Effector memory CD4-positive, alpha-beta T cell (primary cell): ENCODE data around the gene OR9A4.

Source experiments
- DNase-seq, 3 donors: peaks; one replicate each; pipeline ENCODE4 v3.0.0-alpha.2; 2020
- H3K27ac ChIP-seq: 2 replicates; pipeline ENCODE4 v1.7.0; 2013; ENCODE audit warnings: mild to moderate bottlenecking, low read length, moderate library complexity; ENCODE audit not compliant: insufficient read depth, poor library complexity, severe bottlenecking
- H3K27me3 ChIP-seq: replicated peaks from 2 replicates; pipeline ENCODE4 v1.7.0; 2013; ENCODE audit warnings: mild to moderate bottlenecking, low read length; ENCODE audit not compliant: insufficient read depth, control insufficient read depth, poor library complexity, severe bottlenecking
- H3K36me3 ChIP-seq: 2 replicates; pipeline ENCODE4 v1.7.0; 2013; ENCODE audit warnings: mild to moderate bottlenecking, low read length, moderate library complexity; ENCODE audit not compliant: control insufficient read depth, insufficient read depth
- H3K4me1 ChIP-seq: 2 replicates; pipeline ENCODE4 v1.7.0; 2013; ENCODE audit warnings: low read length, mild to moderate bottlenecking; ENCODE audit not compliant: control insufficient read depth, insufficient read depth, poor library complexity, severe bottlenecking
- H3K4me3 ChIP-seq: 2 replicates; pipeline ENCODE4 v1.7.0; 2013; ENCODE audit warnings: low read length, low read depth, mild to moderate bottlenecking; ENCODE audit not compliant: insufficient read depth, poor library complexity, severe bottlenecking
- H3K9me3 ChIP-seq: 2 replicates; pipeline ENCODE4 v1.7.0; 2013; ENCODE audit warnings: mild to moderate bottlenecking, low read length, moderate library complexity; ENCODE audit not compliant: control insufficient read depth
- total RNA-seq, 3 donors: gene quantifications; one replicate each; lab custom pipeline; 2026; lab: John Stamatoyannopoulos, UW

OR9A4 gene
- total RNA-seq: 0 reads per million in 3 donors

- DNase-seq: no peak
- H3K4me1 ChIP-seq: no peaks in the 10 kb centered on the region
- H3K27me3 ChIP-seq: no peaks in the 10 kb centered on the region
- H3K27ac ChIP-seq: no peak within 1 kb of the TSS
- no peaks in the 10 kb centered on the region for H3K36me3 ChIP-seq
- H3K9me3 ChIP-seq: no peaks in the 10 kb centered on the region
- H3K4me3 ChIP-seq: no peak within 1 kb of the TSS
Observed at GRCh38 chr7:141916099-141916498, at the start of gene OR9A4. Gene OR9A4, plus strand, starts transcription at chr7:141916399. Its CDS starts 2,477 bp downstream, at chr7:141918876.

- Histone ChIP-seq H3K27me3 (no peaks in the 10 kb centered on the region), H3K4me1 (no peaks in the 10 kb centered on the region), H3K4me3 (no peak overlapping the region), H3K9me3 (no peaks in the 10 kb centered on the region), H3K27ac (no peak overlapping the region), H3K36me3 (no peaks in the 10 kb centered on the region)
- no peak for DNase-seq
Observed at GRCh38 chr7:141866974-141867373, 49.2 kb upstream of the OR9A4 start.

GRCh38 chr7:141872931-141873330 lies 43.3 kb upstream of the OR9A4 start:
- DNase-seq: no peak
- Histone ChIP-seq H3K4me3 (no peak overlapping the region), H3K9me3 (no peaks in the 10 kb centered on the region), H3K27me3 (no peaks in the 10 kb centered on the region), H3K27ac (no peak overlapping the region), H3K36me3 (no peaks in the 10 kb centered on the region), H3K4me1 (no peaks in the 10 kb centered on the region)

- H3K36me3 ChIP-seq: no peaks in the 10 kb centered on the region
- no peaks in the 10 kb centered on the region for H3K9me3 ChIP-seq
- no peak for DNase-seq
- H3K27me3 ChIP-seq: no peaks in the 10 kb centered on the region
- no peak overlapping the region for H3K27ac ChIP-seq
- H3K4me1 ChIP-seq: no peaks in the 10 kb centered on the region
- no peak overlapping the region for H3K4me3 ChIP-seq
Observed at GRCh38 chr7:141874787-141875186, 41.4 kb upstream of the OR9A4 start.

GRCh38 chr7:141875453-141875852 lies 40.7 kb upstream of the OR9A4 start:
- DNase-seq: no peak
- Histone ChIP-seq H3K36me3 (no peaks in the 10 kb centered on the region), H3K4me1 (no peaks in the 10 kb centered on the region), H3K27ac (no peak overlapping the region), H3K4me3 (no peak overlapping the region), H3K9me3 (no peaks in the 10 kb centered on the region), H3K27me3 (no peaks in the 10 kb centered on the region)

- Histone ChIP-seq H3K27ac (no peak overlapping the region), H3K4me1 (no peaks in the 10 kb centered on the region), H3K27me3 (no peaks in the 10 kb centered on the region), H3K4me3 (no peak overlapping the region), H3K36me3 (no peaks in the 10 kb centered on the region), H3K9me3 (no peaks in the 10 kb centered on the region)
- no peak for DNase-seq
Observed at GRCh38 chr7:141876371-141876770, 39.8 kb upstream of the OR9A4 start.

- no peaks in the 10 kb centered on the region for H3K36me3 ChIP-seq
- H3K9me3 ChIP-seq: no peaks in the 10 kb centered on the region
- H3K27ac ChIP-seq: no peak overlapping the region
- H3K4me3 ChIP-seq: no peak overlapping the region
- H3K4me1 ChIP-seq: no peaks in the 10 kb centered on the region
- no peaks in the 10 kb centered on the region for H3K27me3 ChIP-seq
- DNase-seq: no peak
Observed at GRCh38 chr7:141877365-141877764, 38.8 kb upstream of the OR9A4 start.

- H3K4me1 ChIP-seq: no peaks in the 10 kb centered on the region
Observed at GRCh38 chr7:141880960-141881359, 35.2 kb upstream of the OR9A4 start.

GRCh38 chr7:141884539-141885225 lies 31.5 kb upstream of the OR9A4 start:
- no peaks in the 10 kb centered on the region for H3K9me3 ChIP-seq

More at GRCh38 chr7:141880960-141881359, 35.2 kb upstream of the OR9A4 start:
- DNase-seq: no peak
- H3K27ac ChIP-seq: no peak overlapping the region
- H3K9me3 ChIP-seq: no peaks in the 10 kb centered on the region
- no peaks in the 10 kb centered on the region for H3K27me3 ChIP-seq
- H3K36me3 ChIP-seq: no peaks in the 10 kb centered on the region
- H3K4me3 ChIP-seq: no peak overlapping the region

GRCh38 chr7:141889321-141889720 lies 26.9 kb upstream of the OR9A4 start:
- no peak overlapping the region for H3K27ac ChIP-seq
- H3K9me3 ChIP-seq: no peaks in the 10 kb centered on the region
- no peak overlapping the region for H3K4me3 ChIP-seq
- H3K36me3 ChIP-seq: no peaks in the 10 kb centered on the region
- no peak for DNase-seq
- no peaks in the 10 kb centered on the region for H3K27me3 ChIP-seq
- H3K4me1 ChIP-seq: no peaks in the 10 kb centered on the region

More at GRCh38 chr7:141884539-141885225, 31.5 kb upstream of the OR9A4 start:
- Histone ChIP-seq H3K4me1 (no peaks in the 10 kb centered on the region), H3K4me3 (no peak overlapping the region), H3K36me3 (no peaks in the 10 kb centered on the region), H3K27ac (no peak overlapping the region), H3K27me3 (no peaks in the 10 kb centered on the region)
- no peak for DNase-seq
